Measurements from ENCODE around the gene EEA1. TPM values are rescaled to one million over a fixed set of nuclear protein-coding genes. Genes with fewer than 3 reads are reported as not detected.
A peak's percentile ranks its signal among the peaks of the same experiment; 100 is the strongest.

The EEA1 gene
- polyA plus RNA-seq, 1 experiment, result 18.4 TPM

- no peaks in the 10 kb centered on the region for H3K27me3 ChIP-seq (ENCODE audit: control insufficient read depth, insufficient read depth, low read length)
- no peak overlapping the region for H3K4me3 ChIP-seq (ENCODE audit: low read depth, low read length)
- no peak for DNase-seq (ENCODE audit: low read depth, low spot score)
- no peak for TF ChIP-seq CTCF (IDR thresholded peaks at IDR 0.05; ENCODE audit: low read depth, low read length)
- CTCF ChIA-PET, result interaction anchor here (1.0 kb wide), 1 partner anchor 46 kb away, joined by 3 read pairs; no protein-coding TSS in a partner anchor
- POLR2A ChIA-PET, result no interaction called here
- H3K27ac ChIP-seq (ENCODE audit: low read depth, low read length), result no peak overlapping the region
- no peaks in the 10 kb centered on the region for H3K9me3 ChIP-seq (ENCODE audit: control insufficient read depth, insufficient read depth, low read length)
These were observed 190.9 kb downstream of the EEA1 start for GRCh38 chr12:92737855-92738850.

GRCh38 chr12:92736605-92737004 lies 192.5 kb downstream of the EEA1 start:
- H3K27me3 ChIP-seq (ENCODE audit: control insufficient read depth, insufficient read depth, low read length), result no peaks in the 10 kb centered on the region
- H3K4me3 ChIP-seq (ENCODE audit: low read depth, low read length), result no peak overlapping the region
- CTCF ChIA-PET, result no interaction called here
- no peak for DNase-seq (ENCODE audit: low read depth, low spot score)
- POLR2A ChIA-PET, result no interaction called here
- TF ChIP-seq CTCF (IDR thresholded peaks at IDR 0.05; ENCODE audit: low read depth, low read length), result no peak
- no peaks in the 10 kb centered on the region for H3K9me3 ChIP-seq (ENCODE audit: control insufficient read depth, insufficient read depth, low read length)
- H3K27ac ChIP-seq (ENCODE audit: low read depth, low read length), result no peak overlapping the region

GRCh38 chr12:92735131-92735721 lies 193.9 kb downstream of the EEA1 start:
- H3K27me3 ChIP-seq (ENCODE audit: control insufficient read depth, insufficient read depth, low read length), result no peaks in the 10 kb centered on the region
- POLR2A ChIA-PET, result interaction anchor here (0.6 to 0.7 kb wide), 3 partner anchors 34 to 589 kb away, joined by 3 to 5 read pairs (median 3); partner anchors contain the start of gene BTG1
- H3K9me3 ChIP-seq (ENCODE audit: control insufficient read depth, insufficient read depth, low read length), result no peaks in the 10 kb centered on the region
- CTCF ChIA-PET, result no interaction called here
- H3K27ac ChIP-seq (ENCODE audit: low read depth, low read length), result peak overlapping the region; percentile 73
- peak overlapping the region; percentile 18; the same call in 1 of the 2 replicates for H3K4me3 ChIP-seq (ENCODE audit: low read depth, low read length)
- peak; percentile 54 for DNase-seq (ENCODE audit: low read depth, low spot score)
- TF ChIP-seq CTCF (IDR thresholded peaks at IDR 0.05; ENCODE audit: low read depth, low read length), result no peak

GRCh38 chr12:92733661-92734060 lies 195.4 kb downstream of the EEA1 start:
- TF ChIP-seq CTCF (IDR thresholded peaks at IDR 0.05; ENCODE audit: low read depth, low read length), result no peak
- H3K9me3 ChIP-seq (ENCODE audit: control insufficient read depth, insufficient read depth, low read length), result no peaks in the 10 kb centered on the region

GRCh38 chr12:92733181-92733580 lies 195.9 kb downstream of the EEA1 start:
- no peak overlapping the region for H3K27ac ChIP-seq (ENCODE audit: low read depth, low read length)
- POLR2A ChIA-PET, result no interaction called here
- no peaks in the 10 kb centered on the region for H3K9me3 ChIP-seq (ENCODE audit: control insufficient read depth, insufficient read depth, low read length)
- CTCF ChIA-PET, result no interaction called here
- TF ChIP-seq CTCF (IDR thresholded peaks at IDR 0.05; ENCODE audit: low read depth, low read length), result no peak
- no peak for DNase-seq (ENCODE audit: low read depth, low spot score)
- no peaks in the 10 kb centered on the region for H3K27me3 ChIP-seq (ENCODE audit: control insufficient read depth, insufficient read depth, low read length)
- no peak overlapping the region for H3K4me3 ChIP-seq (ENCODE audit: low read depth, low read length)

More at GRCh38 chr12:92733661-92734060, 195.4 kb downstream of the EEA1 start:
- POLR2A ChIA-PET, result no interaction called here
- no peak for DNase-seq (ENCODE audit: low read depth, low spot score)
- Histone ChIP-seq H3K27ac (ENCODE audit: low read depth, low read length) (no peak overlapping the region), H3K27me3 (ENCODE audit: control insufficient read depth, insufficient read depth, low read length) (no peaks in the 10 kb centered on the region), H3K4me3 (ENCODE audit: low read depth, low read length) (no peak overlapping the region)
- CTCF ChIA-PET, result no interaction called here

Data from AG04450 (cell line).